GM19463 (cell line): Measurements from ENCODE around the gene TFF1.

Experiments used
- ATAC-seq: cut with Tn5 transposase; IDR thresholded peaks from one replicate; pipeline ENCODE4 v1.9.1; 2021; ENCODE audit warnings: mild to moderate bottlenecking, moderate library complexity; ENCODE audit not compliant: unreplicated experiment

Gene TFF1

DNA sequence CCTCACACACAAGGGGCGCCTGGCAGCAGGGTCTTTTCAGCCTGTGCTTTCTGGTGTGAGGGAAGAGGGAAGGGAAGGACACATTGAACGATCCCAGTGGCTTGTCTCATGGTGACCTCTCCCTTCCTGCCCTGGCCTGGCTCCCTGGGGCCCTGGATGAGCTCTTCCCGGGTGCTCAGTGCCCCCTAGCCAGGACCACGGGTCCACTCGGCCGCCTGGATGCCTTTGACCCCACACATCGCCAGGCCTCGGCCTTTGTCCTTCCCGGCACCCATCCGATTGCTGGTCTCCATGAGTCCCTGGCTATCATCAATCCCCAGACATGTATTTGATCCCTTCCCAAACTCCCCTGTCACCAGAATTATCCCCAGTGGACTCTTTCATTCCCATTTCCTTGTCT, 45.1 kb downstream of the TFF1 start:
- ATAC-seq, result no peak

DNA sequence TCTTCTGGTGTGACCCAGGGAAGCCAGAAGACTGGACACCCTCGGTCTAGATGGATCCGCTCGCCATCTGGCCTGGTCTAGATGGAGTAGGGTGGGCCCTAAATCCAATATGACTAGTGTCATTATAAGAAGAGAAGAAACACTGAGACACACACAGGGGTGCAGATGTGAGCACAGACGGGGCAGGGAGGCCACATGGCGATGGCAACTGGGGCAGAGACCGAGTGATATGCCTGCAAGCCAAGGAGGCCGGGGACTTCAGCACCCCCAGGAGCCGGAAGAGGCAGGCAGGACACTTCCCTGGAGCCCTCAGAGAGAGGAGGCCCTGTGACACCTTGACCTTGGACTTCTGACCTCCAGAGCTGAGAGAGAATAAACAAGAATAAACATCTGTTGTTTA, 45.5 kb downstream of the TFF1 start:
- ATAC-seq, result no peak

DNA sequence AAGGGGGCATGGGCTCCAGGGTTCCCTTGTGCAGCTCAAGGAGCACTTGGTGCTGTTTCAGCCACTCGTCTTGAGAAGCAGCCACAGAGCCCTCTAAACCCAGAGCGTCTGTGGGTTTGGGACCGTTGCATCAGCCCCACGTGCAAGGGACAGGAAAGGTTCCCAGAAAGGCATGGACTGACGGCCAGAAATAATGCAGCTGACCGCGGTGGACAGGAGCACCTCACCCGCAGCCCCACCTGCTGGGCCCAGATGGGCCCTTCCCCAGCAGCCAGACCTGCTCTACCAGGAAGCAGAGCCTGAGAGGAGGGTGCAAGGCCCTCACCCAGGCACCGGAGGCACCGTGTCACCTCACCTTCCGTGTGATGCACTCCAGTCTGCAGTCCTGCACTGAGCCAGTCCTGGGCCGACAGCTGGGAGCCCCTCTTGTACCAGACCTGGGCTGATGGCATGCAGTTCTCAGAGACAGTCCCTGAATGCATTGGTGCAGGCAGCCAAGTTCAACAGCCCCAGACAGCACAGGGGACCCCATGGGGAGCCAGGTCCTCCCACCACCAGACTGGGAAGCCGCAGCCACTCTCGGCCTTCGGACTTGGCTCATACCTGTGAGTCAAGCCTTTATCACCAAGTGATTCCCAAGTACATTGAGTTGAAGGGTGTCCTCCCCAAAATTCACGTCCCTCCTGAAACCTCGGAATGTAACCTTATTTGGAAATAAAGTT, 46.3 kb downstream of the TFF1 start:
- ATAC-seq, result no peak

DNA sequence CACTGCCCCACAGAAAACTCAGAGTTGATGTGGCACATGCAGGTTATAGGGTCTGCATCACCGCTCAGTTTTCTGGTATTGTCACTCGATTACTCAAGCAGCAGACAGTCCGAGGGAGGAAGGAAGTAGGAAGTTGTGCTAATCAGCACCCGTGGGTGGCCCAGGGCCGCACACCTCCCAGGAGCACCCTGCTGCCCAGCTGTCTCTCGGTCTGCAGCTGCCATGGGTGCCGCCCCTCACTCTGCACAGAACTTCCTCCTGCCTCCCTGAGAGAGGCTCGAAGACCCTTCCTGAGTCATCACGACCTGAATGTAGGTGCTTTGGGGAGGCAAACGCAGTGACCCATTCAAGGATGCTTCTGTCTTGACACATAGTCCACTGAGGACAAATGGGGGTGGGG, 47.0 kb downstream of the TFF1 start:
- ATAC-seq, result no peak

DNA sequence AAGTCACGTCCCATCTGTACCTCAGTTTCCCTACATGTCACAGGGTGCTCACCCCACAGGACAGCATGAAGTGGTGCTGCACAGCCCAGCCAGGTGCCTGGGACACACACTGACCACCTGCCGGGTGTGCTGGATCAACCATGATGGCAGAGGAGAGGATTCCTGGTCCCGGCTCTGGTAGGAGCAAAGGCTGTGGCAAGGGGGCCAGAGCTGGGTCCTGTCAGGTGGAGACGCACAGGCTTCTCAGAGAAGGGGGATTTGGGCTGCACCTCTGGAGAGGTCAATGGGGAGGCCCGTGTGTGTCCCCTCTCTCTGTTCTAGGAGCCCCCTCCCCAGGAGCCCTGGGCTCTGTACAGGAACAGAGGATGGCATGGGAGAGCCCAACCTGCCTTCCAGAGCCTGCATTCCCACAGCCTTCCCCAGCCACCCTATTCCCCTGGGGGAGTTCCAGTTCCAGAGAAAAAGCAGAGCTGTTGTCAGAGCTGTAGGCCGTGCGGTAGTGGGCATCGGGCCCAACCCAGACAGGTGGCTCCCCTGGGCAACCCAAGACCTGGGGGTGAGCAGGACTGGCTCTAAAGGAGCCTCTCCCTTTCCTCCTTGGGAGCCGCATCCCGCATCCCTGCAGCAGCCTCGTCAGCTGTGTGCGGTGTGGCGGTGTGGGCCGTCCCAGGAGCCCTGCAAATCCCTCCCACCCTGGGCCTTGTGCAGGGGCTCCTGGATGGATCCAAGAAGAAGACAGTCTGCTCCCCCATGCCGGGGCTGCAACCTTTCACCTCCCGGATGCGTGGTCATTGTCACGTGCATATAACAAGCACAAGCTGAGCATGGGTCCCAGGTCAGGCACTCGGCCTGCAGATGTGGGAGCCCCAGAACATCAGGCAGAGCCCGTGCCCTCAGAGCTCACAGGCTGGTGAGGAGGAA, 48.2 kb downstream of the TFF1 start:
- ATAC-seq, result no peak

DNA sequence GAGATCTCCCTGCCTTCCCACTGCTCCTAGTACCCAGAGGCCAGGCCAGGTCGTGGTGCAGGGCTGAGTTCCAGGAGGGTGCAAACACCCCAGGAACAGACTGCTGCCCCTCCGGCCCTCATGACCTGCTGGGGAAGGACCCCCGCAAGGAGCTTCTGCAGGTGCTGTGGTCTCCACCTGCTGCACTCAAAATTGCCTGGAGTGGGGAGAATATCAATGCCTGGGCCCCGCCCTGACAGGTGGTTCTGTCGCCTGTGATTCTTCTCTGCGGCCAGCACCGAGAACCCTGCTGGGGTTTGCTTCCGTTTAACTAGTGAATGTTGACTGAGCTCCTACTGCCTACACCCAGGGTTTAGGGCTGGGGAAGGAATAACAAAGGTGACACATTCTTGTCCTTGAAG, 49.0 kb downstream of the TFF1 start:
- ATAC-seq, result no peak

DNA sequence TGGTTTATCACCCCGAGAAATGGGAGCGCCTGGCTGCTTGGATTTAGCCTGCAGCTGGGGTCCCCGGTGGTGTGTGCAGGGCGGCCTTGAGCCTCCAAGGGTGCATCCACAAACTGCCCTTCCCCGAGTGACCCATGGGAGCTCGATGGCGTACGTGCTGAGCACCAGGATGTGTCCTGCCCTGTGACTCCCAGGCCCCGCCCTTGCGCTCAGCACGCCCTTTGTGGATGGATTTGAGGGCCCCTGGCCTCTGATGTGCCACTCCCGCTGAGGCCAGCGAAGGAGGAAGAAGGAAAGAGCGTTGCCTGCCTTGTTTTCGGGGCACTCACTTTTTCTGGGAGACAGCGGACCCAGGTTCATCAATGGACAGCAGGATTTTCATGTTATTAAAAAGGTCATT, 49.4 kb downstream of the TFF1 start:
- no peak for ATAC-seq

DNA sequence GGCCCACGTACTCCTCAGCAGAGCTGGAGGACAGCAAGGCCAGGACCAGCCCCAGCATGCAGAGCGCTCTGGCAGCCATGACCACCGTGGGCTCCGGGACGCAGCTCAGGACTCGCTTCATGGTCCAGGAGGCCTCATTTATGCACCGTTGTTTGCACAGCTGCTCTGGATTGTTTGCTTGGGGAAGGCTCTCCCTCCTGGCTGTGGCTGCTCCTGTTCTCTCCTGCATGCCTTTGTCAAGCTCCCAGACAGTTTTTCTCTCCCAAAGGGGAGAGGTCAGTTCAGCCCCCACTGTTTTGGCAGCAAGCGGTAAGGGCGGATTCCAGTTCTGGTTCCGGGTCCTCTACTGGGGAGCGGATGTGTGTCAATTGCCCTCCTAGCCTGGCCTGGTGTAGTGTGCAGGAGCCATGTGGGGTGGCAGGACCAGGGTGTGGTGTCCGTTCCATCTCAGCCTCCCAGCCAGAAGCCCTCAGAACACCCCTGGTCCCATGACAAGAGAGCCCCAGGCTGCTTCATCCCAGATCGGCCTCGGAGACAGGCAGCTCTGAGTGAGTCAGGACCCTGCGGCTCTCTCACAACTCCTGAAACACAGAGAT, 50.9 kb downstream of the TFF1 start, which contains the start of gene TFF3:
Gene TFF3, minus strand, starts transcription at position 114 of the 596 bp plus-strand sequence. Its CDS starts 35 bp downstream, at position 79.
- ATAC-seq, result no peak

DNA sequence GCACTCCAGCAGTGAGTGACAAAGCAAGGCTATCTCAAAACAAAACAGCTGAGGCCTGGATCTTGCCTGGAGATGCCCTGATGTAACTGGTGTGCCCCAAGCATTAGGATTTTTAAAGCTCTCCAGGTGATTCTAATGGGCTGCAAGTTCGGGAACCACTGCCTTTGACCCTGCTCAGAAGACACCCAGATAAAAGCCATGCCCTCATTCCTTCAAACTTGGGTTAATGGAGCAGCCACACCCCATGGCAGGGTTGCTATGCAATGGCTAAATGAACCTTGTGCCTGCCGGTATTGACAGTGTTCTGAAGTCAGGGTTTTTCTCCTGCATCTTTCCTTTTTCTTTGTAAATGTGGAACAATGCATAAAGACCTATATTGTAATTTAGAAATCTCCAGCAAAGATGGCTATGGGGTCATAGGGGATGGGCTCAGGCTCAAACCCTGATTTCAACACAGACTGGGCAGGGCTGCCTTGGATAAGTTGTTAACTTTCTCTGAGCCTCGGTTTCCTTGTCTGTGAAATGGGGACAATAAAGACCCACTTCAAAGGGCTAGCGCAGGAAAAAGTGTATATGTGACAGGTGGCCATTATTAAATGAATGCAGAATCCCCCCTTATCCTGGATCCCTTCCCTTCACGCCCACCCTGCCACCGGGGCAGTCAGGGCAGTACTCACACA, 51.6 kb downstream of the TFF1 start:
- no peak for ATAC-seq

DNA sequence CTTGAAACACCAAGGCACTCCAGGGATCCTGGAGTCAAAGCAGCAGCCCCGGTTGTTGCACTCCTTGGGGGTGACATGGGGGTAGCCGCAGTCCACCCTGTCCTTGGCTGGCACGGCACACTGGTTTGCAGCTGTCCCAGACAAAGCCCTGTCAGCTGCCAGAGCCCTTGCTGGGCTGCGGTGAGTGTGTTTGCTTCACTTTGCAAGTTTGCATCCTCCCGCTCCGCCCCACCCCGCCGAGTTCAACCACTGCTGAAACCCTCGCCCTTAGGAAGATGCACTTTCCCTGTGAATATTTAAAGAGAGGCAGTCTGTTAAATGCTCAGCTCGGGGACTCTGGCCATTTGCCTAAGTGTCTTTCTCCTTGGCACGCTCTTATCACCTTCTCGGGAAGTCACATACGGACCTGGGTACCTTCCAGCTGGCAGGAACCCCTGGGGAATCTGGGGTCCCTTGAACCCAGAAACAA, 52.8 kb downstream of the TFF1 start:
- ATAC-seq, result no peak

DNA sequence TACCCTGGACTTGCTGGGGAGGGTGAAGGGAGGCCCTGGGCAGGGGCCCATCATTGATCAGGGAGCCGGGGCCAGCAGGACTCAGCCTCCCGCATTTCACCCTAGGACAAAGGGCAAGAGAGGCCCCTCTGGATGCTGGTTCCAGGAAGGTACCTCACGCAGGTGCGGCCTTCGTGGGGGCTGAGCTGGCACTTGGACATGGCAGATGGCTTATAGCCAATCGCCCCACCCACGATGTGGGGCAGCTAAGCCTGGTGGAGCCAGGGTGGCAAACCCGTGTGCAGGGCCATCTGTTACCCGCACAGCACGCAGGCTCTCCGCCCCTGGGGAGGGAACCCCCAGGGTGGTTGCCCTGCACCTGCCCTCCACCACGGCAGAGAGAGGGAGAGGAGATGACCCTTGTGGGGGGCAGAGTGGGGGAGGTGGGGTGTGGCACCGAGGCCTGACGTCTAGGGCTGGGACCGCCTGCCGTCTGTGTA, 53.7 kb downstream of the TFF1 start:
- no peak for ATAC-seq
